Esophagus squamous epithelium (tissue), 4 donors: ENCODE data around the gene TMEM245.

Source experiments
- CTCF ChIP-seq, 6 experiments: fragments of 450-650 bp in 4 of 6; fragments of 200-600 bp in 2 of 6; sonication (generic) in 2 of 6; IDR thresholded peaks; one replicate each; pipeline ENCODE4 v1.5.1; 2016 to 2019; ENCODE audit warnings: antibody characterized with exemption in 6 of 6, mild to moderate bottlenecking in 4 of 6, moderate library complexity in 4 of 6
- POLR2A ChIP-seq, 4 donors: fragments of 450-650 bp; IDR thresholded peaks; one replicate each; pipeline ENCODE4 v1.6.1; 2017; ENCODE audit warnings: antibody characterized with exemption in 4 of 4, mild to moderate bottlenecking in 4 of 4, moderate library complexity in 3 of 4

GRCh38 chr9:109014608-109015280, 105.0 kb downstream of the TMEM245 start:
- TF ChIP-seq CTCF (IDR thresholded peaks at IDR 0.05) (no peak), POLR2A (IDR thresholded peaks at IDR 0.05) (no peak)
